Measurements from ENCODE around the gene RHO. TPM values are rescaled to one million over a fixed set of nuclear protein-coding genes. Genes with fewer than 3 reads are reported as not detected.
A peak's percentile ranks its signal among the peaks of the same experiment; 100 is the strongest.

Gene RHO
- total RNA-seq, 1 experiment from 2014 or later = not detected

- TF ChIP-seq POLR2AphosphoS5 (IDR thresholded peaks at IDR 0.05; ENCODE audit: low read depth, low read length) = no peak
- TF ChIP-seq TCF7L2 (IDR thresholded peaks at IDR 0.05; ENCODE audit: low read depth, low read length) = no peak
- TF ChIP-seq REST (IDR thresholded peaks at IDR 0.05; ENCODE audit: insufficient read depth in 1 of 2, low read depth in 2 of 2, low read length in 1 of 2) = no peak
- no peak for TF ChIP-seq SIN3A (IDR thresholded peaks at IDR 0.05; ENCODE audit: borderline replicate concordance, insufficient read depth, low read depth, low read length)
- TF ChIP-seq CTCF (IDR thresholded peaks at IDR 0.05) = no peak
- ATAC-seq (no peak), DNase-seq (ENCODE audit: low read depth, low spot score) (no peak)
- Histone ChIP-seq H3K4me3 (ENCODE audit: low read depth in 2 of 2, low read length in 2 of 2) (no peak overlapping the region), H3K27me3 (ENCODE audit: control insufficient read depth, insufficient read depth, low read length) (no peaks in the 10 kb centered on the region), H3K27ac (ENCODE audit: low read length) (no peak overlapping the region), H3K4me1 (ENCODE audit: control insufficient read depth, insufficient read depth, low read length) (no peaks in the 10 kb centered on the region), H3K9me3 (ENCODE audit: control insufficient read depth, insufficient read depth, low read depth, low read length) (no peaks in the 10 kb centered on the region), H3K36me3 (ENCODE audit: control insufficient read depth, insufficient read depth, low read length) (no peaks in the 10 kb centered on the region)
- in situ Hi-C loops (cut with HindIII; ENCODE audit: low pct_unique_long_range_greater_than_20kb, low sequenced_read_pairs) (no loop called here), intact Hi-C loops (cut with micrococcal nuclease; ENCODE audit: unreplicated experiment) (no loop called here)
- POLR2A ChIA-PET = no interaction called here
- CTCF ChIA-PET = no interaction called here
- no TSS peak for BruUV-seq (replicated peaks)
Observed at GRCh38 chr3:129542747-129543146, 14.3 kb downstream of the RHO start.

- TF ChIP-seq SIN3A (IDR thresholded peaks at IDR 0.05; ENCODE audit: borderline replicate concordance, insufficient read depth, low read depth, low read length) = no peak
- no peak for TF ChIP-seq REST (IDR thresholded peaks at IDR 0.05; ENCODE audit: insufficient read depth in 1 of 2, low read depth in 2 of 2, low read length in 1 of 2)
- TF ChIP-seq TCF7L2 (IDR thresholded peaks at IDR 0.05; ENCODE audit: low read depth, low read length) = no peak
- no peak for TF ChIP-seq POLR2AphosphoS5 (IDR thresholded peaks at IDR 0.05; ENCODE audit: low read depth, low read length)
- no peak for TF ChIP-seq CTCF (IDR thresholded peaks at IDR 0.05)
- Histone ChIP-seq H3K27ac (ENCODE audit: low read length) (no peak within 1 kb of the TSS), H3K27me3 (ENCODE audit: control insufficient read depth, insufficient read depth, low read length) (no peaks in the 10 kb centered on the region), H3K36me3 (ENCODE audit: control insufficient read depth, insufficient read depth, low read length) (no peaks in the 10 kb centered on the region), H3K4me3 (ENCODE audit: low read depth in 2 of 2, low read length in 2 of 2) (no peak within 1 kb of the TSS), H3K4me1 (ENCODE audit: control insufficient read depth, insufficient read depth, low read length) (no peaks in the 10 kb centered on the region), H3K9me3 (ENCODE audit: control insufficient read depth, insufficient read depth, low read depth, low read length) (no peaks in the 10 kb centered on the region)
- ChIA-PET POLR2A (no interaction called here), CTCF (no interaction called here)
- in situ Hi-C loops (cut with HindIII; ENCODE audit: low pct_unique_long_range_greater_than_20kb, low sequenced_read_pairs) (no loop called here), intact Hi-C loops (cut with micrococcal nuclease; ENCODE audit: unreplicated experiment) (no loop called here)
- DNase-seq (ENCODE audit: low read depth, low spot score) (no peak), ATAC-seq (peak; percentile 19; the same call in 1 of the 2 replicates)
- no TSS peak for BruUV-seq (replicated peaks)
Observed at GRCh38 chr3:129543156-129543790, 14.8 kb downstream of the RHO start, which contains the start of gene H1-8. Gene H1-8, plus strand, starts transcription at chr3:129543175. Its CDS starts 44 bp downstream, at chr3:129543219.

All from Panc1 (cell line).